Gastrocnemius medialis (tissue), 4 donors: ENCODE measurements around the gene LDHAL6B.

Experiments
- CTCF ChIP-seq, 5 experiments: fragments of 450-650 bp in 3 of 5; fragments of 200-600 bp in 2 of 5; sonication (generic) in 2 of 5; IDR thresholded peaks in 4 of 5; conservative IDR thresholded peaks in 1 of 5; 1 replicate in 4 of 5; 2 replicates in 1 of 5; pipeline ENCODE4 v1.5.1; 2016 to 2019; ENCODE audit warnings: antibody characterized with exemption in 5 of 5, mild to moderate bottlenecking in 3 of 5, moderate library complexity in 3 of 5
- POLR2A ChIP-seq, 2 donors: fragments of 450-650 bp; IDR thresholded peaks; one replicate each; pipeline ENCODE4 v1.6.1; 2017; ENCODE audit warnings: antibody characterized with exemption in 2 of 2, mild to moderate bottlenecking in 2 of 2, moderate library complexity in 2 of 2

- no peak for TF ChIP-seq CTCF (IDR thresholded peaks at IDR 0.05 in 4 of 5, conservative IDR thresholded peaks at IDR 0.05 in 1 of 5)
- no peak for TF ChIP-seq POLR2A (IDR thresholded peaks at IDR 0.05)
These were observed 40.9 kb upstream of the LDHAL6B start for GRCh38 chr15:59165726-59166125.
